Right lobe of liver (tissue), 4 donors: ENCODE measurements around the gene FLOT2.

Experiments used
- POLR2A ChIP-seq: fragments of 450-650 bp; IDR thresholded peaks from one replicate; pipeline ENCODE4 v1.6.1; 2017; ENCODE audit warnings: antibody characterized with exemption, mild to moderate bottlenecking
- TF ChIP-seq, protein P1 (sequence below), 4 donors: fragments of 200-600 bp in 3 of 4; fragments of 450-650 bp in 1 of 4; IDR thresholded peaks; one replicate each; pipeline versions ENCODE4 v1.5.1 to v1.8.0; 2016 to 2022; ENCODE audit warnings: antibody characterized with exemption in 4 of 4, mild to moderate bottlenecking in 2 of 4
- donor health status: DM: no; HTN: no; CAD: no.
- donor health status: DM: no; HTN: no; CAD: no.
- donor health status: DM: no; HTN: yes; CAD: no.

- TF ChIP-seq, protein P1, sequence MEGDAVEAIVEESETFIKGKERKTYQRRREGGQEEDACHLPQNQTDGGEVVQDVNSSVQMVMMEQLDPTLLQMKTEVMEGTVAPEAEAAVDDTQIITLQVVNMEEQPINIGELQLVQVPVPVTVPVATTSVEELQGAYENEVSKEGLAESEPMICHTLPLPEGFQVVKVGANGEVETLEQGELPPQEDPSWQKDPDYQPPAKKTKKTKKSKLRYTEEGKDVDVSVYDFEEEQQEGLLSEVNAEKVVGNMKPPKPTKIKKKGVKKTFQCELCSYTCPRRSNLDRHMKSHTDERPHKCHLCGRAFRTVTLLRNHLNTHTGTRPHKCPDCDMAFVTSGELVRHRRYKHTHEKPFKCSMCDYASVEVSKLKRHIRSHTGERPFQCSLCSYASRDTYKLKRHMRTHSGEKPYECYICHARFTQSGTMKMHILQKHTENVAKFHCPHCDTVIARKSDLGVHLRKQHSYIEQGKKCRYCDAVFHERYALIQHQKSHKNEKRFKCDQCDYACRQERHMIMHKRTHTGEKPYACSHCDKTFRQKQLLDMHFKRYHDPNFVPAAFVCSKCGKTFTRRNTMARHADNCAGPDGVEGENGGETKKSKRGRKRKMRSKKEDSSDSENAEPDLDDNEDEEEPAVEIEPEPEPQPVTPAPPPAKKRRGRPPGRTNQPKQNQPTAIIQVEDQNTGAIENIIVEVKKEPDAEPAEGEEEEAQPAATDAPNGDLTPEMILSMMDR (IDR thresholded peaks at IDR 0.05), result no peak
- no peak for TF ChIP-seq POLR2A
These were observed 1.0 kb downstream of the FLOT2 start for GRCh38 chr17:28896491-28896883.
